ENCODE results near the gene APOBEC3H.

- TF ChIP-seq CTCF (IDR thresholded peaks at IDR 0.05; ENCODE audit: insufficient read depth, low read length, poor library complexity, severe bottlenecking) (no peak), EZH2phosphoT487 (conservative IDR thresholded peaks at IDR 0.05; ENCODE audit: low read length) (no peak)
Observed at GRCh38 chr22:39080052-39080762, 16.8 kb upstream of the APOBEC3H start.

Measured in SU-DHL-6 (cell line).